ENCODE measurements around the gene PDE10A.

PDE10A gene

DNA sequence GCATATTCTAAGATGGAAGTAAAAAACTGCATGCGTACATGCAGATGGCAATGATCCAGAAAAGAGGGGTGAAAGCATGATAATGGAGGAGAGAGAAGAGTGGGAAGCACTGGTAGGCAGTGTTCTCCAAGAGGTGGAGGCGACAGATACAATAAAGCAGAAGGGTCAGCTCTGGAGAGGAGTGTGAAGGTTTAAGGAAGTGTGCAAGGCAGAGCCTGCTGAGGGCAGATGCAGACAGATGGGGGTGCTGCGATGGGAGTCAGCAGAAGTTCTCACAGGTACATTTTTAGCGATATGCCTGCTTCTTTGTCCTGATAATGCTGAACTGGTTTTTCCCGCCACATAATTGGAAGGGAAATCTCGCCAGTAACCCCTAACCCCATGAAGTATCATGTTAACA, 272.6 kb downstream of the PDE10A start:
- no peak for DNase-seq (ENCODE audit: low spot score)

DNA sequence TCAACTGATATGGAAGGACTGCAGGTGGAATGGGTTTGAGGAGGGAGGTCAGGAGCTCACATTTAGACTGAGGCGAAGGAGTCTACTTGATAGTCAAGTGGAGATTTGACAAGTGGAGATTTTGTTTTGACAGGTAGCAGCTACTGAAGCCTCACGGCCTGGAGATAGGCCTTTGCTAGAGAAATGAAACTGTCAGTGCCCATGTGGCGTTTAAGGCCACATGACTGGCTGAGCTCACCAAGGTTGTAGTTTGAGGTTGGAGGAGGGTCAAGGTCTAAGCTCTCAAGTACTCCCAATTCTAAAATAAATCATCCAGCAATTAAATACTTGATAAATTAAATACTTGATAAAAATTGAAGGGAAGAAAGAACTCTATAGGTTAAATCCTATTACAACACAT, 273.5 kb downstream of the PDE10A start:
- DNase-seq (ENCODE audit: low spot score) = no peak

DNA sequence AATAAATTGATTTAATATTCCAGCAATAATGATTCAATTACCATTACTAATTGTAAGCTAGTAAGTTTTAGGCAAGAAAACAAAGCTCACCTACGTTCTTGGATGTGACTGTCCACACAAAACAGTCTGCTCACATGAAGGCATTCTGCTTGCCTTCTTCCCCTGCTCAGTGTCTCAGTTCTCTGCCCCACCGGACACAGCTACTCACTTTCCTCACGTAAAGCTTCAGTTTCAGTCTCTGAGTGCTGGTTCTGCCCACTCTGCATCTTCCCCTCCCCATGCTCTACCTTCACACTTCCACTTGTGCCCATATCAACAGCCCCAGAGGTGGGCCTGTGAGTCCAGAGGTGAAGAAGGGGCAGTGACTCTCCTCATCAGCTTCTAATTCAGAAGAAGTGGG, 279.7 kb downstream of the PDE10A start:
- no peak for DNase-seq (ENCODE audit: low spot score)

DNA sequence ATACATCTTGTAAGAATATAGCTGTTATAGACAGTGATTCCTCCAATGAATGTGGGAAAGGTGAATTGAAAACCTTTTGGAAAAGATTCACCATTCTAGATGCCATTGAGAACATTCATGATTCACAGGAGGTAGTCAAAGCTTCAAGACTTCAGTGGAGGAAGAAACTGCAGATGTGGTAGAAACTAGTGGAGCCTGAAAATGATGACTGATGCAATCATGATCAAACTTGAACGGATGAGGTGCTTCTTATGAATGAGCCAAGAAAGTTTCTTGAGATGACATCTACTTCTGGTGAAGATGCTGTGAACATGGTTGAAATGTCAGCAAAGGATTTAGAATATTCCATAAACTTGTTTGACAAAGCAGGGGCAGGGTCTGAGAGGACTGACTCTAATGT, 286.9 kb downstream of the PDE10A start:
- no peak for DNase-seq (ENCODE audit: low spot score)

DNA sequence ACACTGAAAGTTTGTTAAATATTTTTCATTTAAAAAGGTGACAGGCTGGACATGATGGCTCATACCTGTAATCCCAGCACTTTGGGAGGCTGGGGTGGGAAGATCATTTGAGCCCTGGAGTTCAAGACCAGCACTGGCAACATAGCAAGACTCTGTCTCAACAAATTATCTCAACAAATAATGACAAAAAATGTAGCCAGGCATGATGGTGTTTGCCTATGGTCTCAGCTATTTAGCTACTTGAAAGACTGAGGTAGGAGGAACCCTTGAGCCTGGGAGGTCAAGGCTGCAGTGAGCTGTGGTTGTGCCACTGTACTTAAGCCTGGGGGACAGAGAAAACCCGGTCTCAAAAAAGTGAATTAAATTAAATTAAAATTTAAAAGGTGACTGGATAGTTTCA, 297.7 kb downstream of the PDE10A start:
- no peak for DNase-seq (ENCODE audit: low spot score)

DNA sequence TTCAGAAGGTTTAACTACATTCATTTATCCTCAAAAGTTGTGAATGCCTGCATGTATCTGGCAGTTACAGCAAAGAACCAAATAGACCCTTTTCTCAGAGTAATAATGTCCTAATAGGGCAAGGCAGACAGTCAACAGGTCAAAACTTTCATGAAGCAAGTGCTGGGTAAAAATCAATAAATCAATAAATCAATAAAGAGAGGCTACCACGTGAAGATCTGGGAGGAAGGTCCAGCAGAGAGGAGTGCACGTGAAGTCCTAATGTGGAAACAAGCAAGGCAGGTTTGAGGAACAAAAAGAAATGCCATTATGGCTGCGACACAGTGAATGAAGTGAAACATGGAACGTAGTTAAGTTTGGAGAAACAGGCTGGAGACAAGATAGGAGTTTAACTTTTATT, 317.3 kb downstream of the PDE10A start:
- no peak for DNase-seq (ENCODE audit: low spot score)

DNA sequence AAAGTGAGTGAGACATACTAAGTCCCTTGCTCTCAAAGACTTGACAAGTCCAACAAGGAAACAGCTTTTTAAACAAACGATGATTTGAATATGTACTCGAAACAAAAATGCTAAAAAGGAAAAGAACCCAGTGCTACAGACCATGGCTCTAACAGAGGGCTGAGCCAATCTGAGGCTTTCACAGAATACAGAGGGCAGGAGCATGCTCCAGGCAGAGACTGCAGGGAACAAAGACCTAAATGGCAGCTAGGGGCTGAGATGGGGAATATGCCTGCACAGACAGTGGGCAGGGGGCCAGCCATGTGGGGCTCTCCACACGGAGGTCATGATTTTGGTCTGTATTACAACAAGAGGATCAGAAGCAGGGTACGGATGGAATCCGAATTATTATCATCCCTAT, 322.5 kb downstream of the PDE10A start:
- DNase-seq (ENCODE audit: low spot score) = no peak

DNA sequence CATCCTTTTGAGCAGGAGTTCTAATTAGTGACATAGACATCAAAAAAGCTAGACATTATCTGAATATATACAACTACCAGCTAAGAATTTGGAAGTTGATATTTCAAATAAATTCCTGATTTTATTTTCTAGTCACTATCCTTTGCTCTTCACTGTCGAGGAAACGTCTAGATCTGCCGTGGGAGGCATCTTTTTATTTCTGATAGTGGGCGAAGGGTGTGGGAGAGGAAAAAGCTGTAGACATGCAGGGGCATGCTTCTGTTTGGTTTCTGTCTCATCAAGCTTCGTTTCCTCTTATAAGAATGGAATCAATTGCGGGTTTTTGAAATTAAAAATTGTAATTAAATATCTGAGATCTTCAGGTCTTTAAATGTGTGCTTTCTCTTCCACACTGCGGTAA, 337.4 kb downstream of the PDE10A start:
- peak; percentile 31 for DNase-seq (ENCODE audit: low spot score)

DNA sequence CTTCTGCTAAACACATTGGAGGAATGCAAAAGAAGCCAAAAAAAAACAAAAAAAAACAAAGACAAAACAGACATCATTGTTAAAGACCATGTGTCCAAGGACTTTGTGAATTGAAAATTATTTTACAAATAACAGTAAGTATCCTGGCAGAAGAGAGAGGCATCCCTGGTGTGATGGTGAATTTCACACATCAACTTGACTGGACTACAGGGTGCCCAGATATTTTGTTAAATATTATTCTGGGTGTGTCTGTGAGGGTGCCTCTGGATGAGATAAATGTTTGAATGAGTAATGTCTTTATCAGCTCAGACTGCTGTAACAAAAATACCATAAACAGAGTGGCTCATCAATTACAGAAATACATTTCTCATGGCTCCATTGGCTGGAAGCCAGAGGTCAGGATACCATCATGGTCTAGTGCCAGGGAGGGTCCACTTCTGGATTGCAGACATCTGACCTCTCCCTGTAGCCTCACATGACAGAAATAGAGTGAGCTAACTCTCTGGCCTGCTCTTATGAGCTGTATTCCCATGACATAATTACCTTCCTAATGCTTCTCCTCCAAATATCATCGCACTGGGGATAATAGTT, 341.4 kb downstream of the PDE10A start:
- no peak for DNase-seq (ENCODE audit: low spot score)

DNA sequence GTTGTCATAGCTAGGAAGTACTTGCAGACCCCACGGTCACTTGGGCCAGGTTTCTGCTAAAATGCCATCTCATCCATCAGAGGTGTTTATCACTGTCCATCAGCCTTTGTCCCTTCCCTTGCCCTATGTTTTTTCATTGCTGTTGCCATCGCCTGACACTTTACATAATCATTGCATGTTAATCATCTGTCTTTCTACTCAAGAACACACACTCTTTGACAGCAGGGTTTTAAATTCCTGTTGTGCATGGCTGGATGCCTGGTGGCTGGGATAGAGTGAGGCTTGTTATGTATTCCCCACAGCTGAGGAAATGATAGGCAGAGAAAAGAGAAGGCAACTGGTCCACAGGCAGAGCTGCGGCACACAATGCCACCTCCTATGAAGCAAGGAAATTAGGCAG, 341.9 kb downstream of the PDE10A start:
- no peak for DNase-seq (ENCODE audit: low spot score)

DNA sequence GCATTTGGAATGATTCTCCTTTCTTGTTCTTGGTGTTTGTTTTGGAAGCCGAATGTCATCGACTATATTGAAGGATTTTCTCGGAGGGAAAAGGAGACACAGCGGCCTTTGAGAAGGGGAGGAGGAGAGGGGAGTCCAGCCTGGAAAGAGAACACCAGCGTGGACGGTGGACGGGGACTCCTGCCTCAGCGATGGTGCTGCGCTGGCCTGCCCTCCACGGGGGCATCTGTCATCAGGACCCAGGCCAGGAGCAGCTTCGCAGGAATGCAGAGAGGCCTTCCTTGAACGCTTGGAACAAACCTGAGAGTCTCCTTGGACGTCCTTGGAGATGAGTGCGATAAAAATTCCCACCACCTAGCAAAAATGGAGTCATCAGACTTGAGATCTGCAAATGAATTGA, 345.3 kb downstream of the PDE10A start:
- DNase-seq (ENCODE audit: low spot score) = no peak

DNA sequence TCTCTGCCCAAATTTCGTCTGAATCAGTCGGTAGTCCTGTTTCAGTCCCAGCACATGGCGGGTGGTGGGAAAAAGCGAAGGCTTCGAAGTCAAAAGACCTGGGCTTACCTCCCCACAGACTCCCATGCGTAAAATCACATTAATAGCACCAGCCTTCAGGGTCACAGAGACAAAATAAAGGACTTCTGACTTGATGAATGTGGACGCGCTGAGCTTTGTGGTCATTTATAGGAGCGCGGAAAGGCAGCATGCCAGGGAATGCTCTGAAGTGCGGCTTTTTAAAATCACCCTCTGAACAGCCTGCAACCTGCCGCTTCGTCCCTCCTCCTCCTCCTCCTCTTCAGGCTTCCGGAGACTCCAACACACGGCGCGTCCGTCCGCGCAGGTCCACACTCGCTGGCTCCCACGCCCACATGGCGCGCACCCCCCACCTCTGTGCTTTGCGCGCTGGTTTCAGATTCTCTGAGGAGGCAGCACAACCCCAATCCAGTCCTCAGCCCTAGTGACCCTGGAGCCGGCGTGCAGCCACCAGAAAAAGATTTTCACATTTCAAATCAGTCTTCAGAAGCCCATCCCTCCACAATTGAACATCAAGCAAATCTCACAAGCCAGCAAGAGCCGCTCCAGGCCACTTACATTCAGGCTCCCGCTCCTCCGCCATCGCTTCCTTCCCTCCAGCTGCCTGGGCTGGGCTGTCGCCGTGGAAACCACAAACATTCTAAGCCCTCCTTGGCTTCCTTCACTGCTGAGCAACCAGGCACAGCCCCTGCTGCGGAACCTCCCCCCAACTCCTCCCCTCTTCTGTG, 353.9 kb downstream of the PDE10A start, which contains the start of gene C6orf118:
Gene C6orf118 (minus strand): TSS at position 680 of the 806 bp plus-strand sequence. CDS start 19 bp downstream, at position 661.
- DNase-seq (ENCODE audit: low spot score) = peak; percentile 82

DNA sequence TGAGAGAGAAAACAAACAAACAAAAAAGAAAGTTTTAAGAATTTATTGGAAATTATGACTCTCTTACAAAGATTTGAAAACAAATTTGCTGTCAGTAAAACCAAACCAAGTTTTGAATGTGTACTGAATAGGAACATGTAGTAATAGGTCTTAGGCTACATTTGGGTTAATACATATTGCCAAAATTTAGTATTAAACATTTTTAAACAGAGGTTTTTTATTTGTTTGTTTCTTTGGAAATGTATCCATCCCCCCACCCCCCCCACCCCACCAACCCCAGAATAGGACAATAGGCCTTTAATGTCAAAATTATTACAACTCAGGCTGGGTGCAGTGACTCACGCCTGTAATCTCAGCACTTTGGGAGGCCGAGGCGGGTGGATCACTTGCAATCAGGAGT, 356.1 kb downstream of the PDE10A start:
- DNase-seq (ENCODE audit: low spot score) = no peak

DNA sequence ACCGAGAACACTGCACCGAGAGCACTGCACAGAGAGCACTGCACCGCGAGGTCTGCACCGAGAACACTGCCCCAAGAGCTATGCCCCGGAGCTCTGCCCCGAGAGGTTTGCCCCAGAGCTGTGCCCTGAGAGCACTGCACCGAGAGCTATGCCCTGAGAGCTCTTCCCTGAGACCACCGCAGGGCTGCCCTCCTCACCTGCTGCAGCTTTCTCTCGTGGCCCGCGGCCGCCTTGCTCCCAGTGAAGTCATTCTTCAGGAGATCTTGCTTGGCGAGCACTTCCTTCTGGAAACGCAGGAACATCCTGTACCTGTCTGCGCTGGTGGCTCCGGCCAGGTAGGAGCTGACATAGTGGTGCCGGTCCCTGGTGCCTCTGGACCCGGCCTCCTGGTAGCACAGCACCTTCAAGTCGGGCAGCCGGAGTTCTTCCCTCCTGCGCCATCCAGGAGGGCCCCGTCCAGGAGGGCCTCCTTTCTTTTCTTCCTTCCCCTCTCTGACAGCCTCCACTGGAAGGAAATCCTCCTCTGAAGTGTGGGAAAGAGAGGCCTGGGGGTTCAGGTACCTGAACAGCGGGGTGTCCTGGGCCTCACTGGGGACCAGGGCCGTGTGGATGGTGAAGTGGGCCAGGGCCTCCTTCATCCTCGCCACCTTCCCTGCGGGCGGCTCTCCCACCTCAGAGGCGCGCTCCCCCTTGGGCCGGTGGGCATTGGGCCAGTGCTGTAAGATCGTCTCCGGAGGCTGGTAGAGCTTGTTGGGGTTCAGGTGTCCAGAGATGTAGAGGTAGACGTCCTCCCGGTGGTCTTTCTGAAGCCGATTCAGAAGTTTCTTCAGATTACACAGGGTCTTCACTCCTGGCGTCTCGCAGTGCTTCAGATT, 361.4 kb downstream of the PDE10A start:
- DNase-seq (ENCODE audit: low spot score) = no peak

DNA sequence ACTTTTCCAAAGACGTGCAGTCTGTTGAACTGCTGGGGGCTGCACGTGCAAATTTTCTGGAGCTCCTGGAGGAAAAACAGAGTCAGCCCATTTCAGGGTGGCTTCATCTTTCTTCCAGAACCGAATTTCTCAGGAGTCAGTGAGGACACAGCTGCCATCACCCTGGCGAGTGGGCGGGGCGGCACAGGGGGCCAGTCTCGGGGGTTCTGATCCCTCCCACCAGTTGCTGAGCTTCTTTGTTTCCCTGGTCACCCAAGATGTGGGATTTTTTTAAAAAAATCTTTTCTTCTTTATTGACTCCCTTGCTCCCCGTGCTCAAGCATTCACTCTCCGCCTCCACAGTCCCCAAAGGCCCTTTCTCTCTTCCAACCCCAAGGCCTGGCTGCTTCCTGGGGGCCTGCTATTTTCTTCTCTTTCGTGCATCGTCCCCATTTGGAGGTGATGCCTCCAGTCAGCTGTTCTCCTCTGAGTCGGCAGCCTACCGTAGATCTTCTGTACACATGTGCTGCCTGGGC, 362.6 kb downstream of the PDE10A start:
- DNase-seq (ENCODE audit: low spot score) = no peak

DNA sequence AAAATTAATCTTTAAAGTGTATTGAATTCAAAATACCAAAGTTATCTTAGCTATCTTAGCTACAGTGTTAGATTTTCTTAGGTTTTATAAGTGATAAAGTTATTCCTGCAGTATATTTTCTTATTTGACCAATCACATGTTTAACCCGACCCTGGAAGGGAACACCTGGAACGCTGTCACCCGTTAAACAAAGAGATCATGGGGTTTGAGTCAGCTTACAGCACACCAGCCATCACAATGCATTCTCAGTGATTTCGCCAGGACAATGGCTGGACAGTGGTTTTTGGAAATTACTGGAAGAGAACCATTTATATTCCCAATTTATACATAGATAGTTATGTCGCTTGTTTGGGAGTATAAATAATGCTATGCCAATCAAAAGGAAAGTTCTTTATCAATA, 364.2 kb downstream of the PDE10A start:
- DNase-seq (ENCODE audit: low spot score) = no peak

DNA sequence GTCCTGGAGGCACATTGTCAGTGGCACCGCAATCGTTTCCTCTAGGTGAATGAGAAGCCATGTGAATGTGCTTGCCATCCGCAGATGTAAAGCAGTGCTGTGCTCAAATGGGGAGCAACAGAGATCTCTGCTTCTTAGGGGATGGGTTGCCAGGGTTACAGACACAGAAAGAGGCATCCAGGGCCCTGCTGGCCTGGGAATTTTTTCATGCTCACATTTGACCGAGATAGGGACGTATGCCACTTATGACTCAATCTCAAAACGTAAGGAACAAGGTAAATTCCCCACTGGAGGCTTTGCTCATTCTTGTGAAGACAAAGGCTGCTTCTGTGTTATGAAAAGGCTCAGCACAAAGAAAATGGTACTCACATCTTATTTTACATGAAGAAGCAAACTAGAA, 364.6 kb downstream of the PDE10A start:
- no peak for DNase-seq (ENCODE audit: low spot score)

DNA sequence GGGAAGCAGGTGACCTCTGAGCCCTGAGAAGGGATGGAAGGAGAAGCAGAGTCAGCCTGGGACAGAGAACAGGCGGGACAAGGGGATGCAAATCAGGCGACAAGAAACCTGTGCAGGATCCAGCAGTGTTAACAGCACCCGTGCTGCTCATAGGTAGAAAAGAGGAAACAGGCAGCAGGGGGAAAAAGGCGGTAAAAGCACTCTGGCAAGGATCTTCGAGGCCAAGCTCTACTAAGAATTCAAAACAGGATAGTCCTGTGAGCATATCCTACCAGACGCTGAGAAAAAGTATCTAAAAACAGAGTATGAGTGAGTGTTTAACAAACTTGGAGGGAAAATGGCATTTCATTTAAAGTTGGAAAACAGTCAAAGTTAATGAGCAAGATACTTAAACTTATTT, 370.4 kb downstream of the PDE10A start:
- DNase-seq (ENCODE audit: low spot score) = no peak
